Transverse colon (tissue), 4 donors: ENCODE measurements around the gene YTHDF1. TPM values are rescaled to one million over a fixed set of nuclear protein-coding genes. Genes with fewer than 3 reads are reported as not detected.
"Not testable (repeated sequence)": the region's sequence is repeated elsewhere in the genome, so short reads cannot be mapped to it uniquely, and the experiment has no call there.

Experiments used
- DNase-seq: peaks from one replicate; pipeline ENCODE4 v3.0.0-alpha.2; 2019
- H3K27ac ChIP-seq, 4 donors: fragments of 200-600 bp; sonication (generic); 2 replicates each; pipeline ENCODE4 v1.5.1; 2016 to 2018; ENCODE audit warnings: inconsistent platforms in 4 of 4
- H3K27me3 ChIP-seq: fragments of 200-600 bp; sonication (generic); 2 replicates; pipeline ENCODE4 v1.5.1; 2017; ENCODE audit warnings: inconsistent platforms
- H3K36me3 ChIP-seq, 4 donors: fragments of 200-600 bp; sonication (generic); 2 replicates each; pipeline ENCODE4 v1.5.1; 2017 to 2019; ENCODE audit warnings: inconsistent platforms in 4 of 4
- H3K4me1 ChIP-seq, 4 donors: fragments of 200-600 bp; sonication (generic); 2 replicates each; pipeline ENCODE4 v1.5.1; 2017 to 2020; ENCODE audit warnings: inconsistent platforms in 4 of 4
- H3K4me3 ChIP-seq, 4 donors: fragments of 200-600 bp; sonication (generic); 1 replicate in 1 of 4; 2 replicates in 3 of 4; pipeline versions ENCODE4 v1.5.1 to v1.6.1; 2017 to 2019; ENCODE audit warnings: inconsistent platforms in 4 of 4
- H3K9me3 ChIP-seq, 2 donors: fragments of 200-600 bp; sonication (generic); 2 replicates each; pipeline ENCODE4 v1.5.1; 2017 to 2019; ENCODE audit warnings: inconsistent platforms in 2 of 2
- EP300 ChIP-seq: sonication (generic); formaldehyde crosslinking; IDR thresholded peaks from one replicate; pipeline ENCODE4 v1.6.1; 2017; ENCODE audit warnings: antibody characterized with exemption, low read depth
- POLR2A ChIP-seq: fragments of 450-650 bp; IDR thresholded peaks from one replicate; pipeline ENCODE4 v1.6.1; 2016; ENCODE audit warnings: antibody characterized with exemption, mild to moderate bottlenecking, moderate library complexity
- POLR2AphosphoS5 ChIP-seq, 3 donors: sonication (generic); formaldehyde crosslinking; IDR thresholded peaks; one replicate each; pipeline ENCODE4 v1.6.1; 2016; ENCODE audit warnings: antibody characterized with exemption in 3 of 3
- WGBS, 2 donors: methylation state at CpG; one replicate each; pipeline ENCODE4 v1.1.5; 2018; ENCODE audit warnings: low coverage in 1 of 2; 5-methylcytosine and 5-hydroxymethylcytosine counted together
- in situ Hi-C, 4 donors: fragments of 200-750 bp; cut with MboI; loops; one replicate each; pipeline versions ENCODE4 v1.15.0 to v1.15.1; 2017; ENCODE audit warnings: low sequenced_read_pairs in 3 of 4, low pct_ligation_motif_present in 1 of 4, low pct_unique_long_range_greater_than_20kb in 1 of 4
- intact Hi-C: fragments of 100-400 bp; cut with DNase I; formaldehyde crosslinking; loops from one replicate; pipeline ENCODE4 v1.15.1; 2023; ENCODE audit warnings: low total_unique reads
- total RNA-seq, 4 donors: library from RNA; depleted of rRNA; stranded (reverse); fragments of >200 nt; gene quantifications; one replicate each; pipeline ENCODE4 v1.1.0, GENCODE V29; 2016
- TF ChIP-seq, protein P1 (sequence below), 5 experiments: fragments of 200-600 bp in 3 of 5; fragments of 450-650 bp in 2 of 5; sonication (generic) in 3 of 5; IDR thresholded peaks; 1 replicate in 2 of 5; 2 replicates in 3 of 5; pipeline ENCODE4 v1.5.1; 2016 to 2017; ENCODE audit warnings: antibody characterized with exemption in 5 of 5, inconsistent platforms in 3 of 5, mild to moderate bottlenecking in 2 of 5, moderate library complexity in 1 of 5

The YTHDF1 gene
- total RNA-seq, 4 donors from 2014 or later, result 29.4 to 35.2 (median 32.9) TPM

DNA sequence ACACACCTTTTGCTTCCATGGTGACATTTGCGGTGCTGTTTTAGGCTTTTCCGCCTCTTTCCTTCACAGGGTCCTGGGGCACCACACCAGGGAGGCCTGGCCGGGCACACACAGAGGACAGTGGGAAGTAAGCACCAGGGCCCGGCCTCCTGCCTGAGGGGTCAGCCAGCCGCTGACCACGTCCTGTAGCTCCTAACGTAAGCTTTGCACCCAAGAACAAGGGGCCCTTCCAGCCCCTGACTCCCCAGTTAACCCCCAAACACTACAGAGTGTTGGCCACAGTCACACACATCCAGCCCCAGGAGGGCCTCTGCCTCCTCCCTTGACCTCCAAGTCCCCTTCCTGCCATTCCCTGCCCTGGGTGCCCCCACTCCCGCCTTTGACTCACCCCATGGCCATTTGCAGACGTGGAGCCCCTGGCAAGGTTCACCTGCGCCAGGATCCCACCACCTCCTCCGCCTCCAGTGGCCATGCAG lies 54.7 kb downstream of the YTHDF1 start:
- in situ Hi-C loops, result no loop called here
- WGBS, 2 donors, result 65% methylated on average over 11 of the region's 11 CpGs; no CpG with 5 or more reads in 1 of the 2 donors
- Histone ChIP-seq H3K9me3 (no peaks in the 10 kb centered on the region), H3K27me3 (peaks cover 7% of the 10 kb centered on the region), H3K36me3 (no peaks in the 10 kb centered on the region), H3K27ac (no peak overlapping the region), H3K4me3 (no peak overlapping the region), H3K4me1 (no peaks in the 10 kb centered on the region)
- intact Hi-C loops, result no loop called here
- no peak for DNase-seq
- TF ChIP-seq EP300, result no peak
- TF ChIP-seq, protein P1, sequence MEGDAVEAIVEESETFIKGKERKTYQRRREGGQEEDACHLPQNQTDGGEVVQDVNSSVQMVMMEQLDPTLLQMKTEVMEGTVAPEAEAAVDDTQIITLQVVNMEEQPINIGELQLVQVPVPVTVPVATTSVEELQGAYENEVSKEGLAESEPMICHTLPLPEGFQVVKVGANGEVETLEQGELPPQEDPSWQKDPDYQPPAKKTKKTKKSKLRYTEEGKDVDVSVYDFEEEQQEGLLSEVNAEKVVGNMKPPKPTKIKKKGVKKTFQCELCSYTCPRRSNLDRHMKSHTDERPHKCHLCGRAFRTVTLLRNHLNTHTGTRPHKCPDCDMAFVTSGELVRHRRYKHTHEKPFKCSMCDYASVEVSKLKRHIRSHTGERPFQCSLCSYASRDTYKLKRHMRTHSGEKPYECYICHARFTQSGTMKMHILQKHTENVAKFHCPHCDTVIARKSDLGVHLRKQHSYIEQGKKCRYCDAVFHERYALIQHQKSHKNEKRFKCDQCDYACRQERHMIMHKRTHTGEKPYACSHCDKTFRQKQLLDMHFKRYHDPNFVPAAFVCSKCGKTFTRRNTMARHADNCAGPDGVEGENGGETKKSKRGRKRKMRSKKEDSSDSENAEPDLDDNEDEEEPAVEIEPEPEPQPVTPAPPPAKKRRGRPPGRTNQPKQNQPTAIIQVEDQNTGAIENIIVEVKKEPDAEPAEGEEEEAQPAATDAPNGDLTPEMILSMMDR (IDR thresholded peaks at IDR 0.05), result no peak
- TF ChIP-seq POLR2A, result no peak
- no peak for TF ChIP-seq POLR2AphosphoS5 (IDR thresholded peaks at IDR 0.05)

DNA sequence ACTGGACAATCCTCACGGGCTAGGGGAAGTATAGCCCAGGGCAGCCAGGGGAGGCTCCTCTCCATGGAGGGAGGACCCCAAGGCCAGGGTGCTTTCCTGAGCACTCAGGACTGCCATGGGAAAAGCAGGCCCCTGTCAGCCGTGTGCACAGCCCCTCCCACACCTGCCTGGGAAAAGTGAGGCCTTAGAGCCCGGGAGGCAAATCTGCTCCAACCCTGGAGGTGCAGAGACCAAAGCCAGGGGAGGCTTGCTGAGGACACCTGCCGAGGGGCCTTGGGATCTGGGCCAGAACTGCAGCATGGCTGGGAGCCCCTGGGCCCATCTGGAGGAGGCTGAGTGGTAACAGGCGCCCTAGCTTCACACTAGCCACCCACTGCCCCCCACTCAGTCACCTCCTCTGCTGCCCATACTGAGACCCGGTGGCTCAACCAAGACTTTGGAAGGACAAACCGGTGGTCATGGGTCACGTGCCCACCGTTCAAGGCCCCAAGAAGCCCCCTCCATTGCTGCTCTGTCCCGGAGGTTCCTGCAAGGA lies 55.2 kb downstream of the YTHDF1 start:
- no peak overlapping the region for H3K4me3 ChIP-seq
- no peak for DNase-seq
- TF ChIP-seq POLR2AphosphoS5 (IDR thresholded peaks at IDR 0.05) (no peak), EP300 (no peak), POLR2A (no peak)
- TF ChIP-seq, protein P1 (IDR thresholded peaks at IDR 0.05), result no peak
- H3K27ac ChIP-seq, result no peak overlapping the region
- WGBS, 2 donors, result 56% methylated on average over 10 of the region's 10 CpGs; no CpG with 5 or more reads in 1 of the 2 donors
- in situ Hi-C loops, result no loop called here
- intact Hi-C loops, result no loop called here
- no peaks in the 10 kb centered on the region for H3K4me1 ChIP-seq
- peaks cover 12% of the 10 kb centered on the region for H3K27me3 ChIP-seq
- no peaks in the 10 kb centered on the region for H3K36me3 ChIP-seq
- no peaks in the 10 kb centered on the region for H3K9me3 ChIP-seq

DNA sequence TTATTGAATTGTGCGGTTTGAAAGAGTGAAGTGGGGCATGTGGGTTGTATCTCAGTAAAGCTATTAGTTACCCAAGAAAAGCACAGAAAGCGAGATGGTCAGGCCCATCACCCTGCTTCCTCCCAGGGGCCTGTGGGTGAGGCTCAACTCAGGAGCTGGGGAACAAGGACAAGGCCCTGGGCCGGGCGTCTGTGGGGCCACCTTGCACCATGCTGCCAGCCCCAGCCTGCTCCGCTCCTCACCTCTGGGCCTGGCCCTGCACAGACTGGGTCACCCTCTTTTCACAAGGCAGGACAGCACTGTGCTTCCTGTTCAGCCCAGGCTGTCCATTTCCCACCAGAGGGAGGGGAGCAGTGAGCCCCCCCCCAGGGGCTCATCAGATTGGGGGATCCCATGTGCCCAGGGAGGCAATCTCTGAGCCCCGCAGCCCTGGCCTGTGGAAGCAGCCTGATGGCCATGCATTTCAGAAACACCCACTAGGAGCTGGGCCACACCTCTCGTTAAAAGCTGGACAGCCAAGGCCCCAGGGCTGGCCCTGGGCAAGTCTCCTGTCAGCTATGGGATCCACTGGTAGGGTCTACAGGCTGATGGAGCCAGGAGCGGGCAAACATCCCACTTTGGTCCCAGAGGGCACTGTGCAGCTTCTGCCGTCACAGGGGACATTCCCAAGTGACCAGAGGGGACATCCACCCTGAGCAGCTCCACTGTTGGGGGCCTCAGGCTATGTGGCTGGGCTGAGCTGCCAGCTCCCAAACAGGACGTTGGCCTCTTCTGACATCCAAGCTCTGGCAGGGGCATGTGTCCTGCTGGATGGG lies 55.9 kb downstream of the YTHDF1 start:
- Histone ChIP-seq H3K4me1 (no peaks in the 10 kb centered on the region), H3K27me3 (peaks cover 19% of the 10 kb centered on the region), H3K9me3 (no peaks in the 10 kb centered on the region), H3K27ac (no peak overlapping the region), H3K36me3 (no peaks in the 10 kb centered on the region), H3K4me3 (no peak overlapping the region)
- no peak for TF ChIP-seq EP300
- TF ChIP-seq POLR2AphosphoS5 (IDR thresholded peaks at IDR 0.05), result no peak
- TF ChIP-seq, protein P1 (IDR thresholded peaks at IDR 0.05), result no peak
- no peak for TF ChIP-seq POLR2A
- WGBS, 2 donors, result 66 to 90% methylated on average over 2 to 7 of the region's 10 CpGs
- in situ Hi-C loops, result no loop called here
- DNase-seq, result no peak
- intact Hi-C loops, result no loop called here

DNA sequence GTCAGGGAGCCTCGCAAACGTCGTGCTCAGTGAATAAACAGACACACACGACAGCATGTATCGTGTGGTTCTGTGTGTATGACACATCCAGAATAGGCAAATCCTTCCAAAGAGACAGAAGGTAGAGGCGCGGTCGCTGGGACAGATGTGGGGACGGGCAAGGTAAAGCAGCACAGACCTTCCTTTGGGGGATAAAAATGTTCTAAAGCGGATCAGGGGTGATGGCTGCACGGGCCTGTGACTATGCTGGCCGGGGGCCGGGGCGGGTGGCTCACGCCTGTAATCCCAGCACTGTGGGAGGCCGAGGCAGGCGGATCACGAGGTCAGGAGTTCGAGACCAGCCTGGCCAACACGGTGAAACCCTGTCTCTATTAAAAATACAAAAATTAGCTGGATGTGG lies 56.7 kb downstream of the YTHDF1 start:
- H3K4me1 ChIP-seq, H3K9me3 ChIP-seq, H3K4me3 ChIP-seq, DNase-seq, intact Hi-C loops, in situ Hi-C loops, H3K27ac ChIP-seq, H3K36me3 ChIP-seq: not testable (repeated sequence)
- H3K27me3 ChIP-seq, result peaks cover 24% of the 10 kb centered on the region
- WGBS, 2 donors, result 70 to 79% methylated on average over 8 to 19 of the region's 20 CpGs
